Endothelial cell of umbilical vein (primary cell): Measurements from ENCODE around the gene AKAP8L. TPM values are rescaled to one million over a fixed set of nuclear protein-coding genes. Genes with fewer than 3 reads are reported as not detected.

Experiments used
- BruUV-seq: library from RNA; stranded (reverse); fragments of 400-500 nt; replicated peaks from 2 replicates; lab custom pipeline; 2021; lab: Mats Ljungman, UMichigan
- CTCF ChIA-PET: fragments of 300-600, 350-600 bp; sonication (Branson Sonifier 250); formaldehyde crosslinking; loops from one replicate; lab custom pipeline; 2021; ENCODE audit warnings: antibody characterized with exemption, inconsistent platforms; lab: Charles Lee
- POLR2A ChIA-PET: fragments of 300-600, 350-600 bp; sonication (Branson Sonifier 250); formaldehyde crosslinking; loops from one replicate; lab custom pipeline; 2021; ENCODE audit warnings: antibody characterized with exemption, inconsistent platforms; lab: Charles Lee
- DNase-seq: peaks from one replicate; pipeline ENCODE4 v3.0.0-alpha.2; 2011; ENCODE audit warnings: low read depth, low spot score
- FAIRE-seq: peaks from 2 replicates; lab custom pipeline; 2011; peaks lifted over from hg19 to GRCh38; lab: Jason Lieb, UNC
- H2AFZ ChIP-seq: 2 replicates; pipeline ENCODE4 v1.6.0; 2012; ENCODE audit warnings: low read depth, low read length, control low read depth, inconsistent platforms
- H3K27ac ChIP-seq: 2 replicates; pipeline ENCODE4 v1.5.1; 2011; ENCODE audit warnings: low read depth, mild to moderate bottlenecking, control low read depth, low read length, moderate library complexity; ENCODE audit not compliant: insufficient read depth
- H3K27me3 ChIP-seq, 2 experiments: 2 replicates each; pipeline versions ENCODE4 v1.6.0 to v1.6.1; 2011; ENCODE audit warnings: low read length in 2 of 2, mixed read lengths in 1 of 2; ENCODE audit not compliant: control insufficient read depth in 2 of 2, insufficient read depth in 2 of 2
- H3K36me3 ChIP-seq, 2 experiments: 2 replicates in 1 of 2; 3 replicates in 1 of 2; pipeline ENCODE4 v1.5.1; 2011; ENCODE audit warnings: low read length in 2 of 2, mild to moderate bottlenecking in 1 of 2, moderate library complexity in 1 of 2; ENCODE audit not compliant: control insufficient read depth in 2 of 2, insufficient read depth in 2 of 2; ENCODE audit errors: extremely low read depth in 1 of 2
- H3K4me1 ChIP-seq: 3 replicates; pipeline ENCODE4 v1.5.1; 2011; ENCODE audit warnings: mild to moderate bottlenecking, low read length; ENCODE audit not compliant: control insufficient read depth, insufficient read depth; ENCODE audit errors: extremely low read depth
- H3K4me2 ChIP-seq: 2 replicates; pipeline ENCODE4 v1.6.1; 2011; ENCODE audit warnings: low read length, control low read depth, mixed read lengths; ENCODE audit not compliant: insufficient read depth
- H3K4me3 ChIP-seq, 3 experiments: fragments of 200-600 bp in 1 of 3; sonication (generic), shearing (Covaris generic) in 1 of 3; replicated peaks in 1 of 3; 2 replicates each; pipeline ENCODE4 v1.5.1; 2011 to 2016; ENCODE audit warnings: control low read depth in 3 of 3, low read length in 3 of 3, mild to moderate bottlenecking in 2 of 3, inconsistent platforms in 1 of 3, low read depth in 1 of 3, moderate library complexity in 1 of 3; ENCODE audit not compliant: insufficient read depth in 1 of 3
- H3K79me2 ChIP-seq: 2 replicates; pipeline ENCODE4 v1.6.0; 2012; ENCODE audit warnings: low read length, inconsistent platforms; ENCODE audit not compliant: control insufficient read depth, insufficient read depth
- H3K9ac ChIP-seq: replicated peaks from 2 replicates; pipeline ENCODE3; 2011; ENCODE audit warnings: low read length, control low read depth; ENCODE audit not compliant: insufficient read depth; ENCODE audit errors: extremely low read depth
- H3K9me1 ChIP-seq: replicated peaks from 3 replicates; pipeline ENCODE4 v1.6.0; 2011; ENCODE audit warnings: mild to moderate bottlenecking, low read length; ENCODE audit not compliant: control insufficient read depth, insufficient read depth; ENCODE audit errors: extremely low read depth
- H3K9me3 ChIP-seq: replicated peaks from 2 replicates; pipeline ENCODE4 v1.5.1; 2012; ENCODE audit warnings: low read length, inconsistent platforms; ENCODE audit not compliant: control insufficient read depth, insufficient read depth
- H4K20me1 ChIP-seq: replicated peaks from 2 replicates; pipeline ENCODE3; 2011; ENCODE audit warnings: mild to moderate bottlenecking, low read length; ENCODE audit not compliant: control insufficient read depth, insufficient read depth; ENCODE audit errors: extremely low read depth
- EZH2 ChIP-seq: IDR thresholded peaks from 2 replicates; pipeline ENCODE4 v1.6.1; 2012; ENCODE audit warnings: borderline replicate concordance, low read depth, mild to moderate bottlenecking, moderate library complexity, low read length, inconsistent platforms; ENCODE audit not compliant: severe bottlenecking
- FOS ChIP-seq: IDR thresholded peaks from 2 replicates; pipeline ENCODE4 v1.6.1; 2011; ENCODE audit warnings: mild to moderate bottlenecking, low read length, moderate library complexity, borderline replicate concordance; ENCODE audit not compliant: insufficient read depth
- GATA2 ChIP-seq: IDR thresholded peaks from 2 replicates; pipeline ENCODE4 v1.7.0; 2011; ENCODE audit warnings: low read depth, mild to moderate bottlenecking, moderate library complexity, mixed read lengths, low read length; ENCODE audit not compliant: insufficient read length, insufficient read depth
- JUN ChIP-seq: IDR thresholded peaks from 2 replicates; pipeline ENCODE4 v1.6.1; 2011; ENCODE audit warnings: borderline replicate concordance, low read depth; ENCODE audit not compliant: insufficient read length, insufficient read depth
- MYC ChIP-seq: IDR thresholded peaks from one replicate; pipeline ENCODE4 v1.6.1; 2011; ENCODE audit warnings: mild to moderate bottlenecking, low read depth, low read length
- POLR2A ChIP-seq: IDR thresholded peaks from 2 replicates; pipeline ENCODE4 v1.6.1; 2012; ENCODE audit warnings: low read depth, mild to moderate bottlenecking, control low read depth, low read length
- POLR2AphosphoS5 ChIP-seq: IDR thresholded peaks from 2 replicates; pipeline ENCODE4 v1.6.1; 2012; ENCODE audit warnings: low read depth, mild to moderate bottlenecking, control low read depth, low read length, moderate library complexity; ENCODE audit not compliant: insufficient read depth
- dilution Hi-C: fragments of 300-500 bp; cut with MboI; formaldehyde crosslinking; loops from one replicate; pipeline ENCODE4 v1.15.0; 2019; ENCODE audit warnings: low sequenced_read_pairs; ENCODE audit not compliant: extremely low pct_ligation_motif_present
- intact Hi-C: fragments of 100-400 bp; cut with micrococcal nuclease; formaldehyde crosslinking; loops from one replicate; pipeline ENCODE4 v1.10.0; 2022
- polyA plus RNA-seq, 4 experiments: library from polyadenylated mRNA; depleted of rRNA in 3 of 4; stranded (reverse) in 3 of 4; unstranded in 1 of 4; fragments of >200 nt; gene quantifications; 2 replicates each; pipeline versions ENCODE4 v1.2.1 to v1.2.3, GENCODE V29; 2011 to 2012; ENCODE audit warnings: missing spikeins in 1 of 4
- total RNA-seq: library from RNA; stranded (reverse); gene quantifications from 2 replicates; pipeline ENCODE4 v1.2.3, GENCODE V29; 2021
- TF ChIP-seq, protein P1 (sequence below): IDR thresholded peaks from 2 replicates; pipeline ENCODE4 v1.6.1; 2011; ENCODE audit not compliant: insufficient read depth, insufficient read length
- TF ChIP-seq, protein P2 (sequence below), 2 donors: IDR thresholded peaks; 1 replicate in 1 of 2; 2 replicates in 1 of 2; pipeline ENCODE4 v1.5.1; 2011; ENCODE audit warnings: low read length in 2 of 2, mild to moderate bottlenecking in 2 of 2, moderate library complexity in 2 of 2, control low read depth in 1 of 2, inconsistent platforms in 1 of 2, low read depth in 1 of 2; ENCODE audit not compliant: insufficient read depth in 1 of 2; ENCODE audit errors: extremely low read depth in 1 of 2

Gene AKAP8L
- total and polyA plus RNA-seq, 2 donors (not counting 3 experiments of a cell fraction or from before 2014, with no cell fraction given): 63.9 to 99.6 TPM

DNA sequence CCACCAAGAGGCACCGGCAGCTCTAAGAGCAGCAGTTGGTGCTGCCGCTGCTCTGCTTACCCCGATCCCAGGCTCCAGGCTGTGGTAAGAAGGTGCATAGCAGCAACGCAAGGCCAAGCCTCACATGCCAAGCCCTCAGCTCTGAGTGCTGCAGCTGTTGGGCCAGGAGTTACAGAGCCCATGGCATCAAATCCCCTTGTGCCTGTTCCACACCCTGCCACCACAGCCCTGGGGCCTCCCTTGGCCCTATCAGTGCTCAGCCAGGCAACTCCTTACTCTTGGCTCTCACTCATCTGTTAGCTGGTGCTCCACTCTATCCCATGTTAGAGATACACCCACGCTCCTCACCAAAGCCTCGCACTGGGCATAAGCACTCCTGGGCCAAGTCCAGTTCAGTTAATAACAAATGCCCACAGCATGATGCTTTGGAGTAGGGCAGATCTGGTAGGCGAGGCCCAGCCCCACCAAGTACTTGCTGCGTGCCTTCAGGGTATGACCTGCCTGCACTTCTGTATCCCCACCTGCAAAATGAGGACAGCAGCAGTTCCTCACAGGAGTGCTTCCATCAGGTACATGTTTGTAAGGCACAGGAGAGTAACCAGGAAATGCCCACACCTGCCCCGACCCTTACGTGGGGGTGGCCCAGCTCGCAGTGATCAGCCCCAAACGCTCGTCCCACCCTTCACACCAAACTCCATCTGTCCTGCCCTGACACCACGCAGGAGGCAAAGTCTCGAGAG is 16.2 kb downstream of the AKAP8L start:
- Histone ChIP-seq H3K4me3 (no peak overlapping the region), H4K20me1 (peaks cover 3% of the 10 kb centered on the region), H3K9ac (no peak overlapping the region), H3K27me3 (no peaks in the 10 kb centered on the region), H3K9me3 (no peaks in the 10 kb centered on the region), H3K36me3 (peaks cover 8 to 55% of the 10 kb centered on the region in 2 experiments), H2AFZ (no peak overlapping the region), H3K27ac (no peak overlapping the region), H3K4me1 (no peaks in the 10 kb centered on the region), H3K79me2 (peaks cover 51% of the 10 kb centered on the region), H3K9me1 (no peaks in the 10 kb centered on the region), H3K4me2 (no peak overlapping the region)
- dilution Hi-C loops: no loop called here
- CTCF ChIA-PET: interaction anchor here (1.3 kb wide), 1 partner anchor 12 kb away, joined by 3 read pairs; no protein-coding TSS in a partner anchor
- BruUV-seq: no TSS peak
- FAIRE-seq (no peak), DNase-seq (no peak)
- TF ChIP-seq GATA2 (no peak), FOS (no peak), JUN (no peak), EZH2 (no peak), POLR2A (no peak), POLR2AphosphoS5 (no peak), MYC (no peak)
- TF ChIP-seq, protein P1, sequence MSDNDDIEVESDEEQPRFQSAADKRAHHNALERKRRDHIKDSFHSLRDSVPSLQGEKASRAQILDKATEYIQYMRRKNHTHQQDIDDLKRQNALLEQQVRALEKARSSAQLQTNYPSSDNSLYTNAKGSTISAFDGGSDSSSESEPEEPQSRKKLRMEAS: no peak
- TF ChIP-seq, protein P2, sequence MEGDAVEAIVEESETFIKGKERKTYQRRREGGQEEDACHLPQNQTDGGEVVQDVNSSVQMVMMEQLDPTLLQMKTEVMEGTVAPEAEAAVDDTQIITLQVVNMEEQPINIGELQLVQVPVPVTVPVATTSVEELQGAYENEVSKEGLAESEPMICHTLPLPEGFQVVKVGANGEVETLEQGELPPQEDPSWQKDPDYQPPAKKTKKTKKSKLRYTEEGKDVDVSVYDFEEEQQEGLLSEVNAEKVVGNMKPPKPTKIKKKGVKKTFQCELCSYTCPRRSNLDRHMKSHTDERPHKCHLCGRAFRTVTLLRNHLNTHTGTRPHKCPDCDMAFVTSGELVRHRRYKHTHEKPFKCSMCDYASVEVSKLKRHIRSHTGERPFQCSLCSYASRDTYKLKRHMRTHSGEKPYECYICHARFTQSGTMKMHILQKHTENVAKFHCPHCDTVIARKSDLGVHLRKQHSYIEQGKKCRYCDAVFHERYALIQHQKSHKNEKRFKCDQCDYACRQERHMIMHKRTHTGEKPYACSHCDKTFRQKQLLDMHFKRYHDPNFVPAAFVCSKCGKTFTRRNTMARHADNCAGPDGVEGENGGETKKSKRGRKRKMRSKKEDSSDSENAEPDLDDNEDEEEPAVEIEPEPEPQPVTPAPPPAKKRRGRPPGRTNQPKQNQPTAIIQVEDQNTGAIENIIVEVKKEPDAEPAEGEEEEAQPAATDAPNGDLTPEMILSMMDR (IDR thresholded peaks at IDR 0.05; ENCODE audit: extremely low read depth in 1 of 2, insufficient read depth in 1 of 2, low read depth in 1 of 2, low read length in 2 of 2): no peak
- POLR2A ChIA-PET: no interaction called here
- intact Hi-C loops: no loop called here
